ENCODE results near the gene KCNMA1.

Gene KCNMA1

GRCh38 chr10:76922666-76923065 lies 714.9 kb downstream of the KCNMA1 start:
- 95% methylated on average over 3 of the region's 3 CpGs for WGBS
- DNase-seq: no peak
- H3K9ac ChIP-seq (ENCODE audit: low read length): no peak overlapping the region
- no peaks in the 10 kb centered on the region for H3K4me1 ChIP-seq (ENCODE audit: control insufficient read depth, insufficient read depth, low read depth, low read length)
- no peak overlapping the region for H3K18ac ChIP-seq (ENCODE audit: low read depth in 1 of 2, low read length in 2 of 2)
- no peak overlapping the region for H2AFZ ChIP-seq (ENCODE audit: low read depth, low read length)
- no peaks in the 10 kb centered on the region for H3K27me3 ChIP-seq (ENCODE audit: control insufficient read depth in 1 of 2, insufficient read depth in 1 of 2, low read length in 2 of 2)
- H2BK15ac ChIP-seq (ENCODE audit: low read depth, poor library complexity, severe bottlenecking): no peak overlapping the region
- no peak overlapping the region for H2AK5ac ChIP-seq (ENCODE audit: low read length, severe bottlenecking)
- H3K14ac ChIP-seq (ENCODE audit: low read length in 2 of 2): no peak overlapping the region
- no peak overlapping the region for H3K23ac ChIP-seq (ENCODE audit: low read length in 2 of 2)
- H3K36me3 ChIP-seq (ENCODE audit: control insufficient read depth in 1 of 2, insufficient read depth in 2 of 2, low read depth in 1 of 2, low read length in 2 of 2): no peaks in the 10 kb centered on the region
- H3K4me3 ChIP-seq (ENCODE audit: insufficient read depth in 1 of 2, low read depth in 1 of 2, low read length in 2 of 2): no peak overlapping the region
- no peak overlapping the region for H4K8ac ChIP-seq (ENCODE audit: low read length)
- no peak overlapping the region for H4K91ac ChIP-seq (ENCODE audit: low read length)
- no peaks in the 10 kb centered on the region for H3K79me1 ChIP-seq (replicated peaks; ENCODE audit: low read length, poor library complexity, severe bottlenecking)
- no peak overlapping the region for H3K4ac ChIP-seq (ENCODE audit: low read depth in 1 of 2, low read length in 2 of 2)
- no peak overlapping the region for H2BK12ac ChIP-seq (ENCODE audit: low read length in 2 of 2)
- H3K27ac ChIP-seq (ENCODE audit: low read length, poor library complexity, severe bottlenecking): no peak overlapping the region
- H3K4me2 ChIP-seq (ENCODE audit: low read length, poor library complexity, severe bottlenecking): no peak overlapping the region
- no peak overlapping the region for H2BK5ac ChIP-seq (ENCODE audit: low read depth, low read length, poor library complexity, severe bottlenecking)
- H2BK120ac ChIP-seq (ENCODE audit: low read depth, low read length): no peak overlapping the region
- H3K9me3 ChIP-seq (ENCODE audit: control insufficient read depth, low read length): no peaks in the 10 kb centered on the region

DNA sequence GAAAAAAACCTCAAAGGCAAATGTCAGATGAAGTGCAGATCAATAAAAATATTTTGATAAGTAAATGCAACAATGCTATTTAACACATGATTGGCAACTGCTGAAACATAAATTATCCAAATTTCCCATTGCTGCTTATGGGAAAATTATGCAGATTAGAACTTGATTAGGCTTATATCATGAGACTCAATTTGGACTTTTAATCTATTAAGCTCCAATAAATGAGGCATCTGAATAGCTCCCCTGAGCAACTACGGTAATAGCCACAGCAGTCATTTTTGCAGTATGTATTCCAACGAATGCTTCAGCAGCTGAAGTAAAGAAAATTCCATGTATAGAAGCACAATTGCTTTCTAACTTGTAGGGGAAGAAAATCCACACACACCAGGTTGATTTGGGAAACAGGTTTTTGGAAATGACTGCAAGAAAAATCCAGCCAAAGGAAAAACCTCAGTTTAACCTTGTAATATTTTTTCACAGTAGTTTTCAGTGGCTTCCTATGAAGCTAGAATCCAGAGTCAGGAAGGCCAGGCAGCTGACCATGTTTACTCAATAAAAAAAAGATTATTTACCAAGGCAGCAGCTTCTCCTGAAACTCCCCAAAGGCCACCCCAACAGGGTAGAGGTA lies 716.1 kb downstream of the KCNMA1 start:
- no peak overlapping the region for H2BK15ac ChIP-seq (ENCODE audit: low read depth, poor library complexity, severe bottlenecking)
- no peak overlapping the region for H2AK5ac ChIP-seq (ENCODE audit: low read length, severe bottlenecking)
- no peak overlapping the region for H3K18ac ChIP-seq (ENCODE audit: low read depth in 1 of 2, low read length in 2 of 2)
- no peak overlapping the region for H2BK12ac ChIP-seq (ENCODE audit: low read length in 2 of 2)
- no peak overlapping the region for H2BK120ac ChIP-seq (ENCODE audit: low read depth, low read length)
- H3K27ac ChIP-seq (ENCODE audit: low read length, poor library complexity, severe bottlenecking): no peak overlapping the region
- no peaks in the 10 kb centered on the region for H3K9me3 ChIP-seq (ENCODE audit: control insufficient read depth, low read length)
- no peak overlapping the region for H4K8ac ChIP-seq (ENCODE audit: low read length)
- no peaks in the 10 kb centered on the region for H3K27me3 ChIP-seq (ENCODE audit: control insufficient read depth in 1 of 2, insufficient read depth in 1 of 2, low read length in 2 of 2)
- no peaks in the 10 kb centered on the region for H3K79me1 ChIP-seq (replicated peaks; ENCODE audit: low read length, poor library complexity, severe bottlenecking)
- no peak overlapping the region for H3K14ac ChIP-seq (ENCODE audit: low read length in 2 of 2)
- no peak overlapping the region for H3K4me3 ChIP-seq (ENCODE audit: insufficient read depth in 1 of 2, low read depth in 1 of 2, low read length in 2 of 2)
- no peak overlapping the region for H3K23ac ChIP-seq (ENCODE audit: low read length in 2 of 2)
- H3K4ac ChIP-seq (ENCODE audit: low read depth in 1 of 2, low read length in 2 of 2): no peak overlapping the region
- no peak overlapping the region for H2AFZ ChIP-seq (ENCODE audit: low read depth, low read length)
- H3K36me3 ChIP-seq (ENCODE audit: control insufficient read depth in 1 of 2, insufficient read depth in 2 of 2, low read depth in 1 of 2, low read length in 2 of 2): no peaks in the 10 kb centered on the region
- H2BK5ac ChIP-seq (ENCODE audit: low read depth, low read length, poor library complexity, severe bottlenecking): no peak overlapping the region
- WGBS: 96% methylated on average over 2 of the region's 2 CpGs
- no peak for DNase-seq
- H3K4me1 ChIP-seq (ENCODE audit: control insufficient read depth, insufficient read depth, low read depth, low read length): no peaks in the 10 kb centered on the region
- no peak overlapping the region for H3K4me2 ChIP-seq (ENCODE audit: low read length, poor library complexity, severe bottlenecking)
- no peak overlapping the region for H3K9ac ChIP-seq (ENCODE audit: low read length)
- H4K91ac ChIP-seq (ENCODE audit: low read length): no peak overlapping the region

GRCh38 chr10:76920581-76920980 lies 717.0 kb downstream of the KCNMA1 start:
- no peak overlapping the region for H3K23ac ChIP-seq (ENCODE audit: low read length in 2 of 2)
- no peak overlapping the region for H3K14ac ChIP-seq (ENCODE audit: low read length in 2 of 2)
- H2BK120ac ChIP-seq (ENCODE audit: low read depth, low read length): no peak overlapping the region
- no peak overlapping the region for H2BK15ac ChIP-seq (ENCODE audit: low read depth, poor library complexity, severe bottlenecking)
- H3K9me3 ChIP-seq (ENCODE audit: control insufficient read depth, low read length): no peaks in the 10 kb centered on the region
- 97% methylated on average over 2 of the region's 2 CpGs for WGBS
- H3K4me2 ChIP-seq (ENCODE audit: low read length, poor library complexity, severe bottlenecking): no peak overlapping the region
- no peaks in the 10 kb centered on the region for H3K27me3 ChIP-seq (ENCODE audit: control insufficient read depth in 1 of 2, insufficient read depth in 1 of 2, low read length in 2 of 2)
- no peak overlapping the region for H3K18ac ChIP-seq (ENCODE audit: low read depth in 1 of 2, low read length in 2 of 2)
- H2BK5ac ChIP-seq (ENCODE audit: low read depth, low read length, poor library complexity, severe bottlenecking): no peak overlapping the region
- H2BK12ac ChIP-seq (ENCODE audit: low read length in 2 of 2): no peak overlapping the region
- no peak overlapping the region for H4K8ac ChIP-seq (ENCODE audit: low read length)
- DNase-seq: no peak
- H3K27ac ChIP-seq (ENCODE audit: low read length, poor library complexity, severe bottlenecking): no peak overlapping the region
- no peaks in the 10 kb centered on the region for H3K4me1 ChIP-seq (ENCODE audit: control insufficient read depth, insufficient read depth, low read depth, low read length)
- H3K36me3 ChIP-seq (ENCODE audit: control insufficient read depth in 1 of 2, insufficient read depth in 2 of 2, low read depth in 1 of 2, low read length in 2 of 2): no peaks in the 10 kb centered on the region
- H2AFZ ChIP-seq (ENCODE audit: low read depth, low read length): no peak overlapping the region
- no peak overlapping the region for H4K91ac ChIP-seq (ENCODE audit: low read length)
- H3K4me3 ChIP-seq (ENCODE audit: insufficient read depth in 1 of 2, low read depth in 1 of 2, low read length in 2 of 2): no peak overlapping the region
- H2AK5ac ChIP-seq (ENCODE audit: low read length, severe bottlenecking): no peak overlapping the region
- H3K9ac ChIP-seq (ENCODE audit: low read length): no peak overlapping the region
- no peak overlapping the region for H3K4ac ChIP-seq (ENCODE audit: low read depth in 1 of 2, low read length in 2 of 2)
- H3K79me1 ChIP-seq (replicated peaks; ENCODE audit: low read length, poor library complexity, severe bottlenecking): no peaks in the 10 kb centered on the region

GRCh38 chr10:76918106-76918505 lies 719.5 kb downstream of the KCNMA1 start:
- H4K8ac ChIP-seq (ENCODE audit: low read length): no peak overlapping the region
- no peaks in the 10 kb centered on the region for H3K9me3 ChIP-seq (ENCODE audit: control insufficient read depth, low read length)
- no peak overlapping the region for H3K9ac ChIP-seq (ENCODE audit: low read length)
- H3K79me1 ChIP-seq (replicated peaks; ENCODE audit: low read length, poor library complexity, severe bottlenecking): no peaks in the 10 kb centered on the region
- no peak for DNase-seq
- no peak overlapping the region for H4K91ac ChIP-seq (ENCODE audit: low read length)
- H2BK15ac ChIP-seq (ENCODE audit: low read depth, poor library complexity, severe bottlenecking): no peak overlapping the region
- no peak overlapping the region for H3K14ac ChIP-seq (ENCODE audit: low read length in 2 of 2)
- H2AK5ac ChIP-seq (ENCODE audit: low read length, severe bottlenecking): no peak overlapping the region
- no peaks in the 10 kb centered on the region for H3K27me3 ChIP-seq (ENCODE audit: control insufficient read depth in 1 of 2, insufficient read depth in 1 of 2, low read length in 2 of 2)
- WGBS: 100% methylated on average over 1 of the region's 1 CpG
- H2BK120ac ChIP-seq (ENCODE audit: low read depth, low read length): no peak overlapping the region
- H3K4me2 ChIP-seq (ENCODE audit: low read length, poor library complexity, severe bottlenecking): no peak overlapping the region
- no peak overlapping the region for H3K18ac ChIP-seq (ENCODE audit: low read depth in 1 of 2, low read length in 2 of 2)
- no peak overlapping the region for H3K4ac ChIP-seq (ENCODE audit: low read depth in 1 of 2, low read length in 2 of 2)
- H2BK5ac ChIP-seq (ENCODE audit: low read depth, low read length, poor library complexity, severe bottlenecking): no peak overlapping the region
- H3K4me3 ChIP-seq (ENCODE audit: insufficient read depth in 1 of 2, low read depth in 1 of 2, low read length in 2 of 2): no peak overlapping the region
- no peaks in the 10 kb centered on the region for H3K4me1 ChIP-seq (ENCODE audit: control insufficient read depth, insufficient read depth, low read depth, low read length)
- no peak overlapping the region for H2BK12ac ChIP-seq (ENCODE audit: low read length in 2 of 2)
- H3K36me3 ChIP-seq (ENCODE audit: control insufficient read depth in 1 of 2, insufficient read depth in 2 of 2, low read depth in 1 of 2, low read length in 2 of 2): peaks cover 0 to 5% of the 10 kb centered on the region in 2 experiments
- no peak overlapping the region for H3K23ac ChIP-seq (ENCODE audit: low read length in 2 of 2)
- H3K27ac ChIP-seq (ENCODE audit: low read length, poor library complexity, severe bottlenecking): no peak overlapping the region
- H2AFZ ChIP-seq (ENCODE audit: low read depth, low read length): no peak overlapping the region

Data from mesenchymal stem cell (in vitro differentiated cells and primary cell).